Measurements from ENCODE around the gene CTAGE1. TPM values are rescaled to one million over a fixed set of nuclear protein-coding genes. Genes with fewer than 3 reads are reported as not detected.

CTAGE1 gene
- polyA plus RNA-seq, result not detected

- no peak for DNase-seq
- Mint-ChIP-seq H3K9me3 (peaks cover 0 to 5% (median 0%) of the 10 kb centered on the region in 6 donors), H3K4me1 (no peaks in the 10 kb centered on the region), H3K27ac (peak within 1 kb of the TSS in 2 of 6 donors; percentile 15 to 30), H3K36me3 (peaks cover 0 to 3% (median 3%) of the 10 kb centered on the region in 3 donors), H3K4me3 (no peak within 1 kb of the TSS), H3K27me3 (ENCODE audit: low read depth in 3 of 3) (peaks cover 1 to 5% (median 2%) of the 10 kb centered on the region in 3 donors)
Measured at GRCh38 chr18:22417496-22418188, at the start of gene CTAGE1. Gene CTAGE1 (minus strand): TSS chr18:22417915. CDS start chr18:22417811, 104 bp downstream.

- no peaks in the 10 kb centered on the region for H3K9me3 Mint-ChIP-seq
- peaks cover 38 to 51% of the 10 kb centered on the region in 2 donors for H3K4me1 Mint-ChIP-seq
- peaks cover 0 to 6% (median 0%) of the 10 kb centered on the region in 3 donors for H3K36me3 Mint-ChIP-seq
- peak overlapping the region; percentile 84 to 92 (median 88) for H3K27ac Mint-ChIP-seq
- H3K27me3 Mint-ChIP-seq (ENCODE audit: low read depth in 3 of 3), result peaks cover 2 to 9% (median 9%) of the 10 kb centered on the region in 3 donors
- peak in 1 of 3 donors; percentile 3 for DNase-seq
- peak overlapping the region; percentile 38 to 86 (median 82) for H3K4me3 Mint-ChIP-seq
Measured at GRCh38 chr18:22466608-22467395, 49.1 kb upstream of the CTAGE1 start.

GRCh38 chr18:22465859-22466457 is 48.2 kb upstream of the CTAGE1 start:
- Mint-ChIP-seq H3K4me3 (peak overlapping the region; percentile 38 to 86 (median 82)), H3K36me3 (peaks cover 0 to 9% (median 0%) of the 10 kb centered on the region in 3 donors)
- DNase-seq, result peak; percentile 70 to 76 (median 75)

GRCh38 chr18:22463076-22463475 is 45.4 kb upstream of the CTAGE1 start:
- peaks cover 0 to 9% (median 0%) of the 10 kb centered on the region in 3 donors for H3K36me3 Mint-ChIP-seq
- DNase-seq, result no peak
- H3K4me3 Mint-ChIP-seq, result no peak overlapping the region
- H3K27me3 Mint-ChIP-seq (ENCODE audit: low read depth in 3 of 3), result peaks cover 2 to 10% (median 9%) of the 10 kb centered on the region in 3 donors
- peak overlapping the region in 1 of 6 donors; percentile 48 for H3K27ac Mint-ChIP-seq
- H3K4me1 Mint-ChIP-seq, result peaks cover 32 to 35% of the 10 kb centered on the region in 2 donors
- no peaks in the 10 kb centered on the region for H3K9me3 Mint-ChIP-seq

More at GRCh38 chr18:22465859-22466457, 48.2 kb upstream of the CTAGE1 start:
- Mint-ChIP-seq H3K27ac (peak overlapping the region; percentile 84 to 92 (median 88)), H3K27me3 (ENCODE audit: low read depth in 3 of 3) (peaks cover 2 to 9% (median 9%) of the 10 kb centered on the region in 3 donors), H3K4me1 (peaks cover 38 to 51% of the 10 kb centered on the region in 2 donors), H3K9me3 (no peaks in the 10 kb centered on the region)

- Mint-ChIP-seq H3K36me3 (peaks cover 0 to 6% (median 4%) of the 10 kb centered on the region in 3 donors), H3K27me3 (ENCODE audit: low read depth in 3 of 3) (peaks cover 0 to 15% (median 13%) of the 10 kb centered on the region in 3 donors), H3K9me3 (no peaks in the 10 kb centered on the region), H3K4me1 (no peaks in the 10 kb centered on the region), H3K27ac (no peak overlapping the region), H3K4me3 (no peak overlapping the region)
- DNase-seq, result no peak
Measured at GRCh38 chr18:22459491-22459890, 41.8 kb upstream of the CTAGE1 start.

GRCh38 chr18:22457524-22457923 is 39.8 kb upstream of the CTAGE1 start:
- Mint-ChIP-seq H3K36me3 (peaks cover 0 to 4% (median 3%) of the 10 kb centered on the region in 3 donors), H3K4me3 (no peak overlapping the region), H3K9me3 (no peaks in the 10 kb centered on the region), H3K27ac (no peak overlapping the region), H3K4me1 (peaks cover 3 to 7% of the 10 kb centered on the region in 2 donors), H3K27me3 (ENCODE audit: low read depth in 3 of 3) (peaks cover 1 to 13% (median 10%) of the 10 kb centered on the region in 3 donors)
- DNase-seq, result no peak

GRCh38 chr18:22456547-22456946 is 38.8 kb upstream of the CTAGE1 start:
- Mint-ChIP-seq H3K36me3 (peaks cover 0 to 4% (median 3%) of the 10 kb centered on the region in 3 donors), H3K27ac (no peak overlapping the region), H3K4me1 (peaks cover 10 to 15% of the 10 kb centered on the region in 2 donors), H3K27me3 (ENCODE audit: low read depth in 3 of 3) (peaks cover 1 to 10% (median 10%) of the 10 kb centered on the region in 3 donors), H3K4me3 (no peak overlapping the region), H3K9me3 (no peaks in the 10 kb centered on the region)
- DNase-seq, result no peak

GRCh38 chr18:22456116-22456480 is 38.4 kb upstream of the CTAGE1 start:
- Mint-ChIP-seq H3K27ac (no peak overlapping the region), H3K4me3 (no peak overlapping the region), H3K4me1 (peaks cover 13 to 20% of the 10 kb centered on the region in 2 donors), H3K9me3 (peaks cover 0 to under 1% (median 0%) of the 10 kb centered on the region in 6 donors), H3K36me3 (peaks cover 0 to 4% (median under 1%) of the 10 kb centered on the region in 3 donors), H3K27me3 (ENCODE audit: low read depth in 3 of 3) (peaks cover 1 to 10% (median 10%) of the 10 kb centered on the region in 3 donors)
- no peak for DNase-seq

GRCh38 chr18:22455425-22456115 is 37.9 kb upstream of the CTAGE1 start:
- H3K4me1 Mint-ChIP-seq, result peaks cover 13 to 22% of the 10 kb centered on the region in 2 donors
- peaks cover 0 to 4% (median 0%) of the 10 kb centered on the region in 3 donors for H3K36me3 Mint-ChIP-seq
- H3K9me3 Mint-ChIP-seq, result peaks cover 0 to 5% (median 0%) of the 10 kb centered on the region in 6 donors
- no peak overlapping the region for H3K27ac Mint-ChIP-seq
- peaks cover 1 to 10% (median 10%) of the 10 kb centered on the region in 3 donors for H3K27me3 Mint-ChIP-seq (ENCODE audit: low read depth in 3 of 3)
- H3K4me3 Mint-ChIP-seq, result no peak overlapping the region
- no peak for DNase-seq

GRCh38 chr18:22453315-22453714 is 35.6 kb upstream of the CTAGE1 start:
- H3K36me3 Mint-ChIP-seq, result peaks cover 0 to 9% (median 4%) of the 10 kb centered on the region in 3 donors
- no peak overlapping the region for H3K4me3 Mint-ChIP-seq
- peaks cover 1 to 10% (median 8%) of the 10 kb centered on the region in 3 donors for H3K27me3 Mint-ChIP-seq (ENCODE audit: low read depth in 3 of 3)
- peaks cover 13 to 22% of the 10 kb centered on the region in 2 donors for H3K4me1 Mint-ChIP-seq
- no peak for DNase-seq
- peaks cover 3 to 24% (median 16%) of the 10 kb centered on the region in 6 donors for H3K9me3 Mint-ChIP-seq
- H3K27ac Mint-ChIP-seq, result no peak overlapping the region

- Mint-ChIP-seq H3K4me3 (peak overlapping the region in 3 of 5 donors; percentile 48 to 62 (median 48)), H3K4me1 (peaks cover 13 to 22% of the 10 kb centered on the region in 2 donors), H3K27me3 (ENCODE audit: low read depth in 3 of 3) (peaks cover 7 to 10% (median 8%) of the 10 kb centered on the region in 3 donors), H3K36me3 (peaks cover 0 to 9% (median 4%) of the 10 kb centered on the region in 3 donors), H3K27ac (peak overlapping the region in 1 of 6 donors; percentile 31), H3K9me3 (peaks cover 3 to 24% (median 16%) of the 10 kb centered on the region in 6 donors)
- DNase-seq, result no peak
Measured at GRCh38 chr18:22452226-22452668, 34.5 kb upstream of the CTAGE1 start.

GRCh38 chr18:22451796-22452195 is 34.1 kb upstream of the CTAGE1 start:
- H3K9me3 Mint-ChIP-seq, result peaks cover 3 to 24% (median 16%) of the 10 kb centered on the region in 6 donors
- peak overlapping the region in 1 of 5 donors; percentile 30 for H3K4me3 Mint-ChIP-seq
- H3K27ac Mint-ChIP-seq, result peak overlapping the region in 3 of 6 donors; percentile 28 to 49 (median 36)

More at GRCh38 chr18:22451796-22452195, 34.1 kb upstream of the CTAGE1 start:
- Mint-ChIP-seq H3K27me3 (ENCODE audit: low read depth in 3 of 3) (peaks cover 7 to 10% (median 8%) of the 10 kb centered on the region in 3 donors), H3K4me1 (peaks cover 13 to 22% of the 10 kb centered on the region in 2 donors), H3K36me3 (peaks cover 0 to 9% (median 4%) of the 10 kb centered on the region in 3 donors)
- DNase-seq, result no peak
